Activated naive CD4-positive, alpha-beta T cell treated with anti-CD3 and anti-CD28 coated beads, Interleukin-2, amount 50 U/mL, for 72 hours (primary cell): ENCODE measurements around the gene YJEFN3. TPM values are rescaled to one million over a fixed set of nuclear protein-coding genes. Genes with fewer than 3 reads are reported as not detected.

ENCODE experiments used
- ATAC-seq, 2 donors: fragments of 150-1000 bp; cut with Tn5 transposase; 2 replicates each; pipeline ENCODE4 v1.10.0; 2021; ENCODE audit warnings: mild to moderate bottlenecking in 2 of 2, moderate library complexity in 2 of 2
- DNase-seq, 2 donors: peaks; one replicate each; pipeline ENCODE4 v3.0.0; 2021 to 2022; ENCODE audit warnings: low spot score in 2 of 2
- H3K27ac Mint-ChIP-seq, 2 donors: one replicate each; pipeline ENCODE4 v1.8.0; 2022; ENCODE audit warnings: mild to moderate bottlenecking in 2 of 2, mixed read lengths in 2 of 2
- H3K36me3 Mint-ChIP-seq, 2 donors: one replicate each; pipeline ENCODE4 v1.8.0; 2022; ENCODE audit warnings: mixed read lengths in 2 of 2
- H3K9me3 Mint-ChIP-seq, 2 donors: one replicate each; pipeline ENCODE4 v1.8.0; 2022; ENCODE audit warnings: mixed read lengths in 2 of 2
- total RNA-seq, 2 donors: library from RNA; stranded (reverse); gene quantifications; one replicate each; pipeline ENCODE4 v1.2.3, GENCODE V29; 2022

The YJEFN3 gene
- total RNA-seq, 2 donors from 2014 or later = 5.7 to 11.3 TPM

GRCh38 chr19:19552798-19553197 is 24.1 kb downstream of the YJEFN3 start:
- Mint-ChIP-seq H3K9me3 (no peaks in the 10 kb centered on the region), H3K36me3 (no peaks in the 10 kb centered on the region), H3K27ac (no peak overlapping the region)
- ATAC-seq (peak; percentile 34 to 48), DNase-seq (no peak)

- Mint-ChIP-seq H3K27ac (peak overlapping the region in 1 of 2 donors; percentile 21), H3K36me3 (no peaks in the 10 kb centered on the region), H3K9me3 (no peaks in the 10 kb centered on the region)
- DNase-seq (no peak), ATAC-seq (no peak)
Measured at GRCh38 chr19:19553670-19554069, 25.0 kb downstream of the YJEFN3 start.

GRCh38 chr19:19554074-19555023 is 25.6 kb downstream of the YJEFN3 start:
- no peaks in the 10 kb centered on the region for H3K36me3 Mint-ChIP-seq
- no peaks in the 10 kb centered on the region for H3K9me3 Mint-ChIP-seq
- DNase-seq (peak in 1 of 2 donors; percentile 78), ATAC-seq (peak; percentile 66 to 76)
- peak overlapping the region in 1 of 2 donors; percentile 21 for H3K27ac Mint-ChIP-seq

GRCh38 chr19:19558055-19558454 is 29.3 kb downstream of the YJEFN3 start:
- no peaks in the 10 kb centered on the region for H3K36me3 Mint-ChIP-seq
- no peak for DNase-seq
- ATAC-seq = no peak
- H3K9me3 Mint-ChIP-seq = no peaks in the 10 kb centered on the region
- peak overlapping the region in 1 of 2 donors; percentile 66 for H3K27ac Mint-ChIP-seq

GRCh38 chr19:19558636-19559035 is 29.9 kb downstream of the YJEFN3 start:
- no peaks in the 10 kb centered on the region for H3K36me3 Mint-ChIP-seq
- H3K27ac Mint-ChIP-seq = peak overlapping the region in 1 of 2 donors; percentile 66
- ATAC-seq (no peak), DNase-seq (no peak)
- H3K9me3 Mint-ChIP-seq = no peaks in the 10 kb centered on the region

- H3K27ac Mint-ChIP-seq = peak overlapping the region in 1 of 2 donors; percentile 71
- no peaks in the 10 kb centered on the region for H3K9me3 Mint-ChIP-seq
- H3K36me3 Mint-ChIP-seq = peaks cover 6 to 9% of the 10 kb centered on the region in 2 donors
- no peak for ATAC-seq
- DNase-seq = no peak
Measured at GRCh38 chr19:19559931-19560330, 31.2 kb downstream of the YJEFN3 start.

- Mint-ChIP-seq H3K9me3 (no peaks in the 10 kb centered on the region), H3K36me3 (peaks cover 10 to 14% of the 10 kb centered on the region in 2 donors), H3K27ac (peak overlapping the region; percentile 77 to 81)
- ATAC-seq (no peak), DNase-seq (no peak)
Measured at GRCh38 chr19:19561946-19562664, 33.4 kb downstream of the YJEFN3 start.

GRCh38 chr19:19562665-19563347 is 34.1 kb downstream of the YJEFN3 start:
- Mint-ChIP-seq H3K36me3 (peaks cover 10 to 14% of the 10 kb centered on the region in 2 donors), H3K9me3 (no peaks in the 10 kb centered on the region), H3K27ac (peak overlapping the region; percentile 81 to 84)
- DNase-seq (no peak), ATAC-seq (peak; percentile 63 to 84)

- peak in 1 of 2 donors; percentile 16 for ATAC-seq
- Mint-ChIP-seq H3K27ac (peak overlapping the region; percentile 81 to 84), H3K36me3 (peaks cover 10 to 14% of the 10 kb centered on the region in 2 donors), H3K9me3 (no peaks in the 10 kb centered on the region)
- DNase-seq = no peak
Measured at GRCh38 chr19:19563348-19563848, 34.7 kb downstream of the YJEFN3 start.

GRCh38 chr19:19566306-19566705 is 37.6 kb downstream of the YJEFN3 start:
- H3K27ac Mint-ChIP-seq = peak overlapping the region; percentile 29 to 65

GRCh38 chr19:19567391-19567790 is 38.7 kb downstream of the YJEFN3 start:
- ATAC-seq (no peak), DNase-seq (no peak)
- Mint-ChIP-seq H3K36me3 (peaks cover 10 to 33% of the 10 kb centered on the region in 2 donors), H3K27ac (peak overlapping the region; percentile 73 to 94), H3K9me3 (no peaks in the 10 kb centered on the region)

More at GRCh38 chr19:19566306-19566705, 37.6 kb downstream of the YJEFN3 start:
- no peak for DNase-seq
- peaks cover 10 to 33% of the 10 kb centered on the region in 2 donors for H3K36me3 Mint-ChIP-seq
- no peak for ATAC-seq
- no peaks in the 10 kb centered on the region for H3K9me3 Mint-ChIP-seq

GRCh38 chr19:19568802-19569756 is 40.4 kb downstream of the YJEFN3 start:
- DNase-seq (no peak), ATAC-seq (peak in 1 of 2 donors; percentile 24)
- Mint-ChIP-seq H3K36me3 (peaks cover 10 to 37% of the 10 kb centered on the region in 2 donors), H3K9me3 (no peaks in the 10 kb centered on the region), H3K27ac (peak overlapping the region; percentile 60 to 73)

- peaks cover 0 to 24% of the 10 kb centered on the region in 2 donors for H3K36me3 Mint-ChIP-seq
- ATAC-seq (no peak), DNase-seq (no peak)
- H3K9me3 Mint-ChIP-seq = no peaks in the 10 kb centered on the region
- peak overlapping the region; percentile 5 to 30 for H3K27ac Mint-ChIP-seq
Measured at GRCh38 chr19:19570571-19570970, 41.9 kb downstream of the YJEFN3 start.

- Mint-ChIP-seq H3K36me3 (peaks cover 0 to 24% of the 10 kb centered on the region in 2 donors), H3K9me3 (no peaks in the 10 kb centered on the region), H3K27ac (peak overlapping the region; percentile 5 to 30)
- ATAC-seq (no peak), DNase-seq (no peak)
Measured at GRCh38 chr19:19571071-19571786, 42.5 kb downstream of the YJEFN3 start.

- Mint-ChIP-seq H3K27ac (peak overlapping the region; percentile 4 to 7), H3K9me3 (no peaks in the 10 kb centered on the region), H3K36me3 (peaks cover 0 to 10% of the 10 kb centered on the region in 2 donors)
- DNase-seq (no peak), ATAC-seq (no peak)
Measured at GRCh38 chr19:19575411-19575810, 46.7 kb downstream of the YJEFN3 start.
